HG02970 (cell line): Measurements from ENCODE around the gene KCNG2.

Experiments
- ATAC-seq: cut with Tn5 transposase; IDR thresholded peaks from one replicate; pipeline ENCODE4 v1.9.1; 2021; ENCODE audit warnings: mild to moderate bottlenecking, moderate library complexity, moderate number of reproducible peaks; ENCODE audit not compliant: unreplicated experiment, low FRiP score

The KCNG2 gene

DNA sequence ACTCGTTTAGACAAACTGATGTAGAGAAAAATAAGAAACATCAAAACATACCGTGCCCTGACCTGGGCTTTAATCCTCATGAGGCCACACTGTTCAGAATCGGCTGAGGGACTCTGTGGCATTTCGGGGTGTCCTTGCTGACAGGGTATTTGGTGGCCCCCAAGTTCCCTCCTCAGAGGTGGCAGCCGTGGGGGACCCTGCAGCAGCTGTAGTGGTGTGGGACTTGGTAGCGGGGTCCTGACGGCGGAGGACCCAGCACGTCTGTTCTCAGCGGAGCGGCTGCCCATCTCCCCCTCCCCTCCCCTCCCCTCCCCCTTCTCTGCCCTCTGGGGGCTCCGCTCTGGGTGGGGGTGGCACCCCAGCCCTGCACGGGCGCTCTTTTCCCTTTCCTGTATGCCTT, 18.4 kb downstream of the KCNG2 start:
- no peak for ATAC-seq

DNA sequence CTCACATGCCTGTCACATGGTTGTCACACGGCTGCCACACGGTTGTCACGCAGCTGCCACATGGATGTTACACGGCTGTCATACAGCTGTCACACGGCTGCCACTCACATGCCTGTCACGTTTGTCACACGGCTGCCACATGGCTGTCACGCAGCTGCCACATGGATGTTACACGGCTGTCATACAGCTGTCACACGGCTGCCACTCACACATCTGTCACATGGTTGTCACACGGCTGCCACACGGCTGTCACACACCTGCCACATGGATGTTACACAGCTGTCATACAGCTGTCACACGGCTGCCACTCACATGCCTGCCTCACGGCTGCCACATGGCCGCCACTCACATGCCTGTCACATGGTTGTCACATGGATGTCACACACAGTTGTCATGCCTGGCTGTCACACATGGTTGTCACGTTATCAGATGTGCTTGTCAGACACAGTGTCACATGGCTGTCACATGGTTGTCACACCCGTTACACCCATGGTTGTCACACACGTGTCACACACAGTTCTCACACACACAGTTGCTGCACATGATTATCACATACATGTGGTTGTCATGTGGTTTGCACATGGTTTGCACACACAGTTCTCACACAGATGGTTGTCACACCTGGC, 19.4 kb downstream of the KCNG2 start:
- ATAC-seq: no peak

DNA sequence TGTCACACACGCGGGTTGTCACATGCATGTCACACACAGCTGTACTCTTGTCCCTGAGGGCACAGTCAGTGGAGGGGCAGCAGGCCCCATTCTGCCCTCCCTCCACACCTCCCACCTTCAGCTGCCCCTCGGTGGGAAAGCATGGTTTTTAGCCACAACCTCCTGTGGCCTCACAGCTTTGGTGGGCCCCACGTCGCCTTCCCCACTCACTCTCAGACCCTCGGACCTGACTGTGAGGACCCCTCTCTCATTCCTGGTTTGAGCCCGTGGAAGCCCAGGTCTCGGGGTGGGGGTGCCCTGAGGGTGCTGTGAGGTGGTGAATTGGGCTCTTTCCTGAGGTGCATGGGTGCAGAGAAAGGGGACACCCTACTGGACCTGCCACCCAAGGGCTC, 19.9 kb downstream of the KCNG2 start:
- ATAC-seq: no peak

DNA sequence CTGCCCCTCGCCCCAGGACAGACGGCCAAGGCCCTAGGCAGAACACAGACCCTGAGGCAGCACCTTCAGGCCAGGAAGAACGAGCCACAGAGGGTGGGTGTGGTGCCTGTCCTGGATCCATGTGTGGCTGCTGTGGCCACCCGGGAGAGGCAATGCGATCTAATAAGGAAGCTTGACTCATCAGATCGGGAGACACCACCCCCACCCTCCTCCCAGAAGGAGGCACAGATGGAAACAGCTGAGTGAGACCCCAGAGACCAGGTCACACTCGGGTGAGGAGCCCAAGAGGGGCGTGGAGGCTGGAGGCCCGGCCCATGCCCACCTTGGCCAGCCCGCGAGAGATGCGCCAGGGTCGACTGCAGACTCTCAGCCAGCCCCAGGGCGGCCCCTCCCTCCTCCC, 20.3 kb downstream of the KCNG2 start:
- ATAC-seq: no peak

DNA sequence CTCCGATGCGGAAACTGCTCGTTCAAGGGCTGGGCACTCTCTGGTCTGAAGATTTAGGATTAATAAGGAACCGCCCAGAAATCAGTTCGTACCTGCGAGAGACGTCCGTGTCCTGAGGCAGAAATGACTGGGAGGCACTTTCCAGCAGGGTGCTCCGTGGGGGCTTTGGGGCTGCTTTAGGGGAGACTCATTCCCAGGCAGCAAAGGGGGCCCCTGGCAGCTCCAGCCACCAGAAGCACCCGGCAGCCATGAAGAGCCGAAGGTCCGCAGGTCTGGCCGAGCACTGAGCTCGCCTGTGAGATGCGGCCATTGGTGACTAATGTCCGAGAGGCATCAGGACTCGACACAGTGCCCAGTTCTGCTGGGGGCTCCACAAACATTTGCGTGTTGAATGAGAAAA, 20.9 kb downstream of the KCNG2 start:
- no peak for ATAC-seq

DNA sequence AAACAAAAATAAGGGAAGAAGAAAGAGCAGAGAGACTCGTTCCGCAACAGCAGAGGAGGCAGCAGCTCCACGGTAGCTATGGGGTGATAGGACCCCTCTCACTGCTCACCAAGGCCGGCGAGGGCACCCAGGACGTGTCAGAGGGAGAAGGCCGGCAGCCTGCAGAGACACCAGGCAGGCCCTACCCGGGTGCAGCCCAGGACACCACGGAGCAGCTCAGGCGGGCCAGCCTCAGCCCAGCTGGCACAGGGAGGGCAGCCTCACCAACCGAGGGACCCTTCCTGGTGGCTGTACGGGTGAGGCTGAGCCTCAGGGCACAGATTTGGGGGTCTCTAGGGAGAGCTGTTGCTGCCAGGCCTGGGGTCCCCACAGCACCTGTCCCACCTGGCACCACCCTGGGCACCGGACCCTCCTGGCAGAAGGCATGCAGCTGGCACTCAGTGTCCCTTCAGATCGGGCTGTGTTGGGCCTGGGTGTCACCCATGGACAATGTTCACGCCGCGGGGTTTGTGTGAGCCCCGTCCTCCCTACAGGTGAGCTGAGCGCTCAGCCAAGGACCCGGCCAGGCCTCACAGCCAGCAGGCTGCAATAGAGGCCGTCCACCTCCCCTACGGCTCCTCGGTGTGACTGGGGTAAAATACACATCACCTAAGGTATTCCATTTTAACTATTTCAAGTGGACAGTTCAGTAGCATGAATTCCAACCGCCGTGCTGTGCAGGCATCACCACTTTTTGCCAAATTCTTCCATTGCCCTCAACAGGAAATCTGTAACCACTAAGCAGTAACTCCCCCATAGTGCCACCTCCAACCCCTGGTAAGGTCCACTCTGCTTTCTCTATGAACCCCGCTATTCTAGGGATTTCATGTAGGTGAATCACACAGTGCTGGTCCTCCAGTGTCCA, 21.6 kb downstream of the KCNG2 start:
- ATAC-seq: no peak

DNA sequence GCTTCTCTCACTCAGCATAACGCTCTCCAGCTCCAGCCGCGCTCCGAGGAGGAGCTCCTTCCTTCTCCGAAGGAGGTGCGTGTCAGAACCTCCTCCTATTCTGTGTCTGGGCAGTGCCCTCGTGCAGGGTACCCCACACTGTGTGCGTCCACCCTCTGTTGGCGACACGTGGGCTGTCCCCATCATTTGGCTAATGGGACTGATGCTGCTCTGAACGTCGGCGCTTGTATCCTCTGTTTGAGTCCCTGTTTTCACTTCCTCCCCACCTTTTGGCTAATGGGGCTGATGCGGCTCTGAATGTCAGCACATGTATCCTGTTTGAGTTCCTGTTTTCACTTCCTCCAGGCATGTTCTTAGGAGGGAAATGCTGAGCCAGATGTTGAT, 22.2 kb downstream of the KCNG2 start:
- no peak for ATAC-seq

DNA sequence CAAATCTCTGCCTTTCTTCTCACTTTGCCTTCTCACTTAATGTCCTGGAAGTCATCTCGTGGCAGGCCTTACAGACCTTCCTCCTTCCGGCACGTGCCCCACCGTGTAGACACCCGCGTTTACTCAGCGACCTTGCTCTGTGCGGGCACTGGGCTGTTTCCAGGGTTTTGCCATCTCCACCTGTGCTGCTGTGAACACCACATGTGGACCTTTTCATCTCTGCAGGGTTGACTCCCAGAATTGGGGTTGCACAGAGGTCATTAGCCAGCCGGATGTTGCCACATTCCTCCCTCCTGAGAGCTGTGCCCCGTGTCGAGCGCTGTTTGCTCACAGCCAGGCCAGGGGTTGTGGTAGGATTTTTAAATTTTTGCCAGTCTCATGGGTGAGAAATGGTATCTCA, 25.4 kb downstream of the KCNG2 start:
- ATAC-seq: no peak

DNA sequence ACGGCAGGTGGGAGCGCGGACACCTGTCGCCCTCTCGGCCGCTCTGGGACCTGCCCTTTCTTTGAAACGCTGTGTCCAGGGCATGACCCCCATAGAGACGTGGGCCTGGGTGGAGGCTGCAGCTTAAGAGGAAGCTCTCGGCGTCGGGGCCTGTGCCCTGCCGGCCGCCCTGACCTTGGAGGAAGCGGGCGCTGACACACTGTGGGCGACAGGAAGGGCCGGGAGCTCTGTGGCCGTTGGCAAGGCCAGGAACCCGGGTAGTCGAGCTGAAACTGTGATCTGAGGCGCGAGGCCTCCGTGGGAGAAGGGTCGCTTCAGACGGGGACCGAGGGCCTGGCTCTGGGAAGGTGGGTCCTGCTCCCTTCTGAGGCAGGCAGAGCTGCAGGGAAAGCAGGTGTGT, 28.2 kb downstream of the KCNG2 start:
- no peak for ATAC-seq

DNA sequence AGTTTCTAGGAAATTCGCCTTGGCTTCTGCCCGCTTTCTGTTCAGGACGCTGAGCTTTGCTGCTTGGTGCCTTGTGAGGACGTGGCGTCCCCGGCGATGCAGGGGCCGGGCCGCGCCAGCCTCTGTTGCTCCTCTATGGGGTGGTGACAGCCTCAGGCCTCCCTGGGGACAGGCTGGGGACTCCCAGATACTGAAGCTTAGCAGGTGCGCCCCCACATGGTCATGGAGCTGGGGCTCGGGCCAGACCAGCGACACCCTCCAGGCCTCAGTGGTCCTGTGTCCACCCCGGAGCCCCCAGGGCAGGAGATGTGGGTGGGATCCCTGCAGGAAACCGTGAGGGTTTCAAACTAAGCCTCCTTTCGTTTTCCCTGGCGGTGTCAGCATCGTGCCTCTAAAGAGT, 29.2 kb downstream of the KCNG2 start:
- ATAC-seq: no peak

DNA sequence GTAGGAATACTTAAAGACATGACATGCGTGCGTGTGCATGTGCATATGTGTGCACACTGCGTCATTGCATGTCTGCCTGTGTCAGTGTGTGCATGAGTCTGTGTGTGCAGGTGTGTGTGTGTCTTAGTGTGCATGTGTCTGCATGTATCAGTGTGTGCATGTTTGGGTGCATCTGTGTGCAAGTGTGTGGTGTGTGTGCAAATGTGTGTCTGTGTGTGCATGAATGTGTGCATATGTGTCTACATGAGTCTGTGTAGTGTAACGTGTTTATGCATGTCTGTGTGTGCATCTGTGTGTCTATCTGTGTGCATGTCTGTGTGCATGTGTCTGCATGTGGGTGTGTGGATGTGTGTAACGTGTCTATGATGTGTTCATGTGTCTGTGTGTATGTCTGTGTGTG, 30.5 kb downstream of the KCNG2 start:
- no peak for ATAC-seq

DNA sequence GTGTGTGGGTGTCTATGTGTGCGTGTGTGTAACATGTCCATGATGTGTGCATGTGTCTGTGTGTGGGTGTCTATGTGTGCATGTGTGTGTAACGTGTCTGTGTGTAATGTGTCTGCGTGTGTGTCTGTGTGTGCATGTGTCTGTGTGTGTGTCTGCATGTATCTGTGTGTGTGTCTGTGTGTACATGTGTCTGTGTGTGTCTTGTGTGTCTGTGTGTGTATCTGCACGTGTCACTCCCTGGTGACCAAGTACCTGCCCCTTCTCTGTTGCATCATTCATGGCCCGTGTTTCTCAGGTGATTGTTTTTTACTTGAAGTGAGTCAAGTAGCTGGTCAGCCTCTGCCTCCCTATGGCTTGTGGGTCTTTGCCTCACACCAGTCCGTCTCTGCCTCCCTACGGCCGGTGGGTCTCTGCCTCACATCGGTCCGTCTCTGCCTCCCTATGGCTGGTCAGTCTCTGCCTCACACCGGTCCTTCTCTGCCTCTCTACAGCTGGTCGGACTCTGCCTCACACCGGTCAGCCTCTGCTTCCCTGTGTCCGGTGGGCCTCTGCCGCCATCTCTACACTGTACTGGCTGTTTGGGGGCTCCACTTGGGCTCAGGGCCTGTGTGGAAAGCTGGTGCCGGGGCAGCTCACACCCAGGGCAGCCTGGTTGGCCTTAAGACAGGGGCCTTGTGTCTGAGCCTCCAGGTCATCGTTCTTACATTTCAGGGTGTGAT, 31.6 kb downstream of the KCNG2 start:
- ATAC-seq: no peak

DNA sequence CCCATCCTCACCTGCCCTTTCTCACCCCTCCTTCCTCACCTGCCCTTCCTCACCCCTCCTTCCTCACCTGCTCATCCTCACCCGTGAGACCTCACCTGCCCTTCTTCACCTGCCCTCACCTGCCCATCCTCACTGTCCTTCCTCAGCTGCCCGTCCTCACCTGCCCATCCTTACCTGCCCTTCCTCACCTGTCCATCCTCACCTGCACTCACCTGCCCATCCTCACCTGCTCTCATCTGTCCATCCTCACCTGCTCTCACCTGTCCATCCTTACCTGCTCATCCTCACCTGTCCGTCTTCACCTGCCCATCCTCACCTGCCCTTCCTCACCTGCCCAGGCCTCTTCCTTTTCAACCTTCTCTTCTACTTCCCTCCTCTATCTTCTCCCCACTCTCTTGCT, 34.4 kb downstream of the KCNG2 start:
- ATAC-seq: no peak

DNA sequence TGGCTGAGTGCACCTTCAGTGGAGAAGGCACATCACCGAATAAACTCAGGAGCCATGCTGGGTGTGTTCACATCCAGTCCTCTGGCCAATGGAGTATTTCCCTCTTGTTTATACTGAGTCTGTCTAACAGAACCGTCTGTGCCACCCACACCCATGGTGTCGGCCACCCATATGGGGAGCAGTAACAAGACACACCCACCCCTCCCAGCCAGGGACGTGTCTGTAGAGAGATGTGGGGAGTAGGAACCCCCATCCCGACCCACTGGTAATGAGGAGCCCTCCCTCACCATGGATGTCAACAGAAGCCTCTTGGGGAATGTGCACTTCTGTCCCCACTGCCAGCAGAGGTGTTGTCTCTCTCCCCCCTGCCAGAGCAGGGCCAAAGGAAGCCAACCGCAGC, 37.1 kb downstream of the KCNG2 start:
- ATAC-seq: no peak

DNA sequence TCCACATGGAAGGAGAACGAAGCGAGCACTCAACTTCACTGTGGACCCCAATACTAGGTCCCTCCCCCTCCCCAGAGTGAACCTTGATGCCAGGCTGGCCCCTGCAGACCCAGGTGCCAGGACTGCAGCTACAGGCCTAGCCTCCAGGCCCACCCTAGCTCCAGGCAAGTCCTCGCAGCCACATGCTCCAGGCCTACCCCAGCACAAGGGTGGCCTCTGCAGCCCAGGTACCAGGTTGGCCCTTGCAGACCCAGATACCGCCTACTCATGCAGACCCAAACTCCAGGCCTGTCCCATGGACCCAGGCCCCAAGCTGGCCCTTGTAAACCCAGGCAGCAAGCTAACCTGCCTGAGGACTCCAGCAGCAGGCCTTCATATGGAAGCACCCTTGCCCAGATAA, 44.2 kb downstream of the KCNG2 start:
- no peak for ATAC-seq

DNA sequence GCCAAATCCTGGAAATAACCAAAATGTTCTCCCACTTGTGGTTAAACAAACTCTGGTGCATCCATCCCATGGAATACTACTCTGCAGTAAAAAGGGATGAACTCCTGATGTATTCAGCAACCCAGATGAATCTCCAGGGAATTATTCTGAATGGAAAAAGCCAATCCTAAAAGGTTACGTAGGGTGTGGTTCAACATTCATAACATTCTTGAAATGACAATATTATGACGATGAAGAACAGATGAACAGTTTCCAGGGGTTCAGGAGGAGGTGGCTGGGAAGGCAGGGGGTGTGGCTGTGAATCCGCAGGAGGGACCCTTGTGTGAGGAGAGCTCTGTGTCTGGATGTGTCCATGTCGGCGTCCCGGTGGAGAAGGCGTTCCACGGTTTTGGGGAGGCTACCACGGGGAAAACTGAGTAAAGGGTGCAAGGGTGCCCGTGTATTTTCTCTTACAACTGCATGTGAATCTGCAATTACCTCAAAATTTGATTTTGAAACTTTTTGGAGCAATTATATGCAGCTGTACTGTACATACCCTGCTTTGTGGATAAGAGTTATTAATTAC, 47.3 kb downstream of the KCNG2 start:
- ATAC-seq: no peak

DNA sequence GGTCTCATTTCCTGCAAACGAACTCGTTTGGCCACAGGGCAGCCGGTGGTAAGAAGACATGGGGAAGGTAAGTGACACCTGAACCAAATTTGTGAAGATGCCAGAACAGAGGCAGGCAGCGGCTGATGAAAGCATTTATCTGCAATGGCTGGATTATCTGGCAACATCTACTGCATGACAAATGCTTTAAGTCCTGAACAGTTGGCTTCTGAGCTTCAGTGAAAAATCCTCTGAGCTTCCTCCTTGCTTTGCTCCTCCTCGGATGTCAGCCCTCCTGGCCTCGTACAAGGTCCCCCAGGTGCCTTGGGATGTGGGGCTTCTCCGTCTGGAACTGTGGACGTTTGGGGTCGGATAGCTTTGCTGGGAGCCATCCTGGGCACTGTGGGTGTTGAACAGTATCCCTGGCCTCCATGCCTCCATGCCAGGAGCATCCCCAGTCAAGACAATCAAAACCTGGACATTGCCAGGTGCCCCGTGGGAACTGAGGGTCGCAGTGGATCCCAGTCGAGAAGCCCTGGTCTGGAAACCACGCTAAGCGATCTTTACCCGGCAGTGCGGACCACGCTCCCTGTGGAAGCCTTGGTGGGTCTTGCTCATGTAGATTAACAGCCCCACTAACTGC, 49.3 kb downstream of the KCNG2 start:
- no peak for ATAC-seq

DNA sequence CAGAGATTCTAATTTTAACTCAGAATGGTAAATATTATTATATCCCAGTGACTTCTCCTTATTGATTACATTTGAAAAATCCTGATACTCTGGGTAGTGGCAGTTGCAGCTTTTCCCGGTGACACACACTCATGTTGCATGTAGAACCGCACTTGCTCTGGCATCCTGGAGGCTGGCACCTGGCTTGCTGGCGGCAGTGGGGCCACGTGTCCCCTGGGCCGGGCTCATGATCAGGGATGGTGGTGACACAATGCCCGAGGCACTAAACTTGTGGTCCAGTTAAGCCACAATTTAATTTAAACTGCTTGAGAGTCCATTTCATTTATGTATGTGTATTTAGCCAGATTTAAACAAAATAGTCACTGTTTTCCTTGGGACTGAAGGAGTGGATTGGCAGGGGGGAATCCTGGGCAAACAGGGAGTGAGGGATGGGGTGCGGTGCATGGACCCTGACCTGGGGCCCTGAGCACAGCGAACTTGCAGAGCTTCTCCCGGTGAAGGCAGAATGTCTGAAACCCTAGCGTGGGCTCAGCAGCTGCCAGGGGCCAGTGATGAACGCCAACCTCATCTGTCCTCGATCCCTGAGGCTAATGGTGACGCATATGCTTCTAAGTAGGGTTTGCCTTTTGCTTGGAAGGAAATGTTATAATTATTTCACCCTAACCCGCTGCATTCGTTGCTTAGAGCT, 50.0 kb downstream of the KCNG2 start:
- ATAC-seq: no peak

DNA sequence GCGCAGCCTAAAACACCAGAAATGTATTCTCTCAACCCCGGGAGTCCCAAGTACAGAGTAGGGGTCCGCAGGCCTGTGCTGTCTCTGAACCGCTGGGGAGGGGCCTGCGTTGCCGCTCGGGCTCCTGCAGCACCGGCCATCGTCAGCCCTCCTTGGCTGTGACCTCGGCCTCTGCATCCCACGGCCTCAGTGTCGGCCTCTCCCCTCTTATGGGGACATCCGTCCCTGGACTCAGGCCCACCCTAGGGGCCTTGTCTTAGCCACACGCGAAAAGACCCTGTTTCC, 50.5 kb downstream of the KCNG2 start:
- ATAC-seq: no peak

DNA sequence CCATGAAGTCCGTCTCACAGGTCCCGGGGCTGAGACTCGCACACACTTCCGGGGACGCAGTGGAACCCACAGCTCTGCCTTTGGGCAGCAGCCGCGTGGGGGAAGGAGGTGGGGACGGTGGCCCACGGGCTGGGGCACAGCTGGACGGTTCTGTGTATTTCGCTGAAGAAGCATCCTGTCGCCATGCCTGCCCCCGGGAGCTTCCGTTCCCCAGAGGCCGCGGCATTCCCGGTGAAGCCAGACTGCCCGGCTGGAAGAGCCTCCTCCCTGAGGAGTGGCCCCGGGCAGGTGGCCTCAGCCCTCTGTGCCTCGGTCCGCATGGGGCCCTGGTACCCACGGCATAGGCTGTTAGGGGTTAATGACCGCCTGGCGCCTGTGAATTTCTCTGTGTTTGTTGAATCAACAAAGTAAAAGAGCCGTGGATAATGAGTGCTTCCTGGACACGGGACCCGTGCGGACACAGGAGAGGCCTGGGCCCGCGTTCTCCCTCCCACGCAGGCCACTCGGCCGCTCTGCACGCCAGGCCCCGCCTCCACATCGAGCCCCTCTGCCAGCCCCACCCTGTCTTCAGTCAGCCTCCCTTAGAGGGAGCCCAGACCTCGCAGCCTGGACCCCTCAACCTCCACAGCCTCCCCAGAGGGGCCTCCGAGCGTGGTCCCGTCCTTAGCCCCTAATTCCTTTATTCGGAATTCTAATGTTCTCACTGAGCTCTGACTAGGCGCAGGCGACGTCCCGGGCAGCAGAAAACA, 51.0 kb downstream of the KCNG2 start:
- ATAC-seq: no peak
